ENCODE measurements around the gene KCNK6. TPM values are rescaled to one million over a fixed set of nuclear protein-coding genes. Genes with fewer than 3 reads are reported as not detected.

The KCNK6 gene
- total and polyA plus RNA-seq, 3 donors from 2014 or later = 2.3 to 3.5 (median 3.4) TPM

- Histone ChIP-seq H3K27me3 (no peaks in the 10 kb centered on the region), H3K4me3 (no peak overlapping the region), H3K27ac (no peak overlapping the region), H3K9me3 (no peaks in the 10 kb centered on the region), H3K4me1 (no peaks in the 10 kb centered on the region), H3K36me3 (ENCODE audit: low read depth, missing control alignments) (no peaks in the 10 kb centered on the region)
- DNase-seq = no peak
- TF ChIP-seq POLR2A (IDR thresholded peaks at IDR 0.05) (no peak), CTCF (IDR thresholded peaks at IDR 0.05) (no peak)
- WGBS, 2 donors = 97% methylated on average over 4 of the region's 4 CpGs
- intact Hi-C loops (cut with DNase I; ENCODE audit: low total_unique reads) = no loop called here
Measured at GRCh38 chr19:38307076-38307475, 12.6 kb upstream of the KCNK6 start.

- no peaks in the 10 kb centered on the region for H3K36me3 ChIP-seq (ENCODE audit: low read depth, missing control alignments)
Measured at GRCh38 chr19:38307597-38307996, 12.0 kb upstream of the KCNK6 start.

DNA sequence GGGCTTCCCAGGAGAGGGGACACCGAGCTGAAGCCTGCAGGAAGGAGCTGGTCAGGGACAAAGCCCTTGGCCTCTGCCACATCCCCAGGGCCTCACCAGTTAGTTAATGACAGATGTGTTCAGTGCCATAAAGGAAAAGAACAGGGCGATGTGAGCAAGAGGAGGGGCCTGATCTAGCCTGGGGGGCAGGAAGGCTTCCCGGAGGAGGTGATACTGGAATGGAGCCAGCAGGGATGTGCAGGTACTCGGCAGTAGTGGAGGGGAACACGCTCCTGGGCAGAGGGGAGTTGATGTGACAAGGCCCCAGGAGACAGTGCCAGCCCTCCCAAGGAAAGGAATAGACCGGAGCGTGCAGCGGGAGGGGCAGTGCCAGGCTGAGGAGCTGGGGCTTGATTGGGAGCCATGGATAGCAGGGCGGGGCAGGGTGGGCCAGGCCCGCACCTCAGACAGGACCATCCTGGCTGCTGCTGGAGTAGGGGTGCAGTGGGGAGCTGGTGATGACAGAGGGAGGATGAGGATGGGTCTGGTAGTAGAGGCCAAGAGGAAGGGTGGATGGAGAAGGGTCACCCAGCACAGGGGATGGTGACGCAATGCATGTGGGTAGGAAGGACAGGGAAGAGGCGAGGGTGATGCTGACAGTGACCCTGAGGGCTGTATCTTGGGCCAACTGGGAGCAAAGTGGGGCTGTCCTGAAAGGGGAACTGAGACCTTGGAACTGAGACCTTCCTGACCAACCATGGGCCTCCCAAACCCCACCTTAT lies 11.5 kb upstream of the KCNK6 start:
- DNase-seq = no peak
- WGBS, 2 donors = 90 to 94% methylated on average over 12 of the region's 12 CpGs
- H3K4me1 ChIP-seq = no peaks in the 10 kb centered on the region
- H3K9me3 ChIP-seq = no peaks in the 10 kb centered on the region
- H3K27ac ChIP-seq = no peak overlapping the region
- TF ChIP-seq CTCF (IDR thresholded peaks at IDR 0.05) (no peak), POLR2A (IDR thresholded peaks at IDR 0.05) (no peak)
- no peaks in the 10 kb centered on the region for H3K36me3 ChIP-seq (ENCODE audit: low read depth, missing control alignments)
- intact Hi-C loops (cut with DNase I; ENCODE audit: low total_unique reads) = no loop called here
- no peaks in the 10 kb centered on the region for H3K27me3 ChIP-seq
- H3K4me3 ChIP-seq = no peak overlapping the region

More at GRCh38 chr19:38307597-38307996, 12.0 kb upstream of the KCNK6 start:
- Histone ChIP-seq H3K9me3 (no peaks in the 10 kb centered on the region), H3K4me1 (no peaks in the 10 kb centered on the region), H3K27me3 (no peaks in the 10 kb centered on the region), H3K27ac (no peak overlapping the region), H3K4me3 (no peak overlapping the region)
- 79 to 89% methylated on average over 5 of the region's 8 CpGs for WGBS, 2 donors
- no peak for DNase-seq
- intact Hi-C loops (cut with DNase I; ENCODE audit: low total_unique reads) = no loop called here
- TF ChIP-seq POLR2A (IDR thresholded peaks at IDR 0.05) = no peak
- no peak for TF ChIP-seq CTCF (IDR thresholded peaks at IDR 0.05)

GRCh38 chr19:38308926-38309614 lies 10.6 kb upstream of the KCNK6 start:
- H3K27ac ChIP-seq = no peak overlapping the region

More at GRCh38 chr19:38308926-38309614, 10.6 kb upstream of the KCNK6 start:
- no peaks in the 10 kb centered on the region for H3K27me3 ChIP-seq
- no peak for TF ChIP-seq POLR2A (IDR thresholded peaks at IDR 0.05)
- TF ChIP-seq CTCF (IDR thresholded peaks at IDR 0.05) = no peak
- no peak for DNase-seq
- H3K9me3 ChIP-seq = no peaks in the 10 kb centered on the region
- intact Hi-C loops (cut with DNase I; ENCODE audit: low total_unique reads) = no loop called here
- no peak overlapping the region for H3K4me3 ChIP-seq
- no peaks in the 10 kb centered on the region for H3K36me3 ChIP-seq (ENCODE audit: low read depth, missing control alignments)
- H3K4me1 ChIP-seq = no peaks in the 10 kb centered on the region
- WGBS, 2 donors = 78 to 90% methylated on average over 3 to 24 of the region's 24 CpGs
